Measurements from ENCODE around the gene SYT17. TPM values are rescaled to one million over a fixed set of nuclear protein-coding genes. Genes with fewer than 3 reads are reported as not detected.

Gene SYT17
- 3.4 and 3.9 TPM in 2 replicates for polyA plus RNA-seq (2013)

DNA sequence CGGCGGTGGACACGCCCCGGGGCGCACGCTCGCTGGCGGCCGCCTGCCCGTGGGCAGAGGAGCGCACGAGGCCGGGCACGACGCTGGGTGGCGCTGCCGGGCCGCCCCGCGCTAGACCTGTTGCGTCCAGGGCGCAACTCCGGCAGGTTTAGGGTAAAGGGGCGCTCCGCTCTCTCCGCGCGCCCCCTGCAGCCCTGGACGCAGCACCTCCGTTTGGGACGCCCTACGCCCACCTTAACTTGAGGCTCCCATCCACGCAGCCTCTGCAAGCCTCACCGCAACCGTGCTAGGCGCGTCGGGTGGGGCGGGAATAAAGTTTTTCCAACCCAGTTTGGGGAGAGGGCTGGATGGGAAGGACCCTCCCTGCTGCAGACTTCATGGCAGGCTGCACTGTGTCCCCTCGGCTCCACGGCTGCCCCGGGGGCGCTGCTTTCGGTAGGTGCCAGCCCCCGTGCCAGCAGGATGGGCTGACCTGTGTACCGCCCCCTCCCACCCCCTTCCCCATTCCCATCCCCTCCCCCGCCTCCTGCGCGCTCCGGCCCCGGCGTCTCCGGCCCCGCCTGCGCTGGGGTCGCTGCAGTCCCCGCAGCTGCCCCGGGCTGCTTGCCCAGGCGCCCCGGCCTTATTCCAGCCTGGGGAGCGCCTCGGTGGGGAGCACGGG lies at the start of gene SYT17:
SYT17 (plus strand) TSS at position 531 of the 661 bp plus-strand sequence. CDS start 407 bp downstream, outside the sequence.
- Histone ChIP-seq H3K4ac (ENCODE audit: low read depth, low read length) (peak within 1 kb of the TSS; percentile 44), H3K36me3 (ENCODE audit: control insufficient read depth in 1 of 2, insufficient read depth in 2 of 2, low read length in 2 of 2) (no peaks in the 10 kb centered on the region), H3K27me3 (ENCODE audit: insufficient read depth, low read length) (peaks cover 5% of the 10 kb centered on the region), H3K4me3 (ENCODE audit: low read depth, low read length) (peak within 1 kb of the TSS; percentile 63), H3K9ac (ENCODE audit: low read length) (no peak within 1 kb of the TSS), H2BK12ac (ENCODE audit: low read length) (no peak within 1 kb of the TSS), H2BK120ac (ENCODE audit: insufficient read depth, low read length, poor library complexity) (peak within 1 kb of the TSS; percentile 73), H3K9me3 (ENCODE audit: insufficient read depth, low read depth, low read length) (peaks cover 6% of the 10 kb centered on the region), H2BK5ac (ENCODE audit: low read depth, low read length, poor library complexity) (no peak within 1 kb of the TSS), H3K4me1 (ENCODE audit: control insufficient read depth in 1 of 2, insufficient read depth in 2 of 2, low read length in 2 of 2) (peaks cover 2 to 13% of the 10 kb centered on the region in 2 experiments), H3K79me1 (ENCODE audit: low read length) (peaks cover 7% of the 10 kb centered on the region), H2AK5ac (ENCODE audit: low read length) (no peak within 1 kb of the TSS), H4K8ac (ENCODE audit: low read depth, low read length) (peak within 1 kb of the TSS; percentile 55), H3K23ac (ENCODE audit: low read length) (no peak within 1 kb of the TSS), H3K4me2 (ENCODE audit: low read length) (peak within 1 kb of the TSS; percentile 96), H4K91ac (ENCODE audit: low read depth, low read length) (peak within 1 kb of the TSS; percentile 59), H3K27ac (ENCODE audit: low read depth, low read length) (no peak within 1 kb of the TSS), H3K18ac (ENCODE audit: low read length) (peak within 1 kb of the TSS; percentile 52), H4K12ac (ENCODE audit: low read depth, low read length) (peak within 1 kb of the TSS; percentile 74), H3K79me2 (ENCODE audit: control insufficient read depth, insufficient read depth, low read length, poor library complexity) (peaks cover 5% of the 10 kb centered on the region), H2AFZ (ENCODE audit: insufficient read depth, low read length, poor library complexity) (peak within 1 kb of the TSS; percentile 86), H3K14ac (ENCODE audit: low read length) (peak within 1 kb of the TSS; percentile 62)
- peak; percentile 76 to 85 for DNase-seq
- WGBS (ENCODE audit: extremely low coverage, insufficient coverage, insufficient read length), result no CpG with 5 or more reads among the region's 63 CpGs

DNA sequence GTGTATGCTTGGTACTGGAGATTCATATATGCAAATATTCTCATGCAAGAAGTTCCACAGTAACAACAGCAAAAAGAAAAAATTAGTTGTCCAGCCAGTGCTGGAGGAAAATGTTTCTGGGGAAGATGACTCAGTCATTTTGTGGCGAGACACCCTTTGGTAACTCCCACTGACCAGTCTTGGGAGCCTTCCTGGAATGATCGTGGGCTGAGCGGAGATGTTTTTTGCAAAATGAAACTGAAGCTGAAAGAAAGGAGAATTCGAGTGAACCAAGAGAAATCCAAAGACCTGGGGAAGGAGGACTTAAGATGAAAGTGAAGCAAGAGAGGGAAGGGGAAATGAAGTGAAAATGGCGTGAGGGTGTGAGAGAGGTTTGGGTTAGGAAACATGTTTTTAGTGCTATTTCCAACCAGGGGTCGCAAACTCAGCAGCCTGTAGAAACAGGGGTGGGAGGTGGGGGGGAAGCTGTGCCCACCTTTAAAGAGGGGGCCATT lies 49.1 kb upstream of the SYT17 start:
- Histone ChIP-seq H3K4ac (ENCODE audit: low read depth, low read length) (no peak overlapping the region), H3K9ac (ENCODE audit: low read length) (no peak overlapping the region), H3K4me1 (ENCODE audit: control insufficient read depth in 1 of 2, insufficient read depth in 2 of 2, low read length in 2 of 2) (peaks cover 22 to 37% of the 10 kb centered on the region in 2 experiments), H2BK5ac (ENCODE audit: low read depth, low read length, poor library complexity) (no peak overlapping the region), H2BK12ac (ENCODE audit: low read length) (no peak overlapping the region), H3K18ac (ENCODE audit: low read length) (no peak overlapping the region), H3K27me3 (ENCODE audit: insufficient read depth, low read length) (no peaks in the 10 kb centered on the region), H3K4me2 (ENCODE audit: low read length) (peak overlapping the region; percentile 15), H2BK120ac (ENCODE audit: insufficient read depth, low read length, poor library complexity) (peak overlapping the region; percentile 13), H3K79me1 (ENCODE audit: low read length) (peaks cover 11% of the 10 kb centered on the region), H4K8ac (ENCODE audit: low read depth, low read length) (no peak overlapping the region), H3K9me3 (ENCODE audit: insufficient read depth, low read depth, low read length) (peaks cover 3% of the 10 kb centered on the region), H2AK5ac (ENCODE audit: low read length) (no peak overlapping the region), H4K91ac (ENCODE audit: low read depth, low read length) (peak overlapping the region; percentile 60), H3K27ac (ENCODE audit: low read depth, low read length) (peak overlapping the region; percentile 59), H3K4me3 (ENCODE audit: low read depth, low read length) (no peak overlapping the region), H3K14ac (ENCODE audit: low read length) (no peak overlapping the region), H3K79me2 (ENCODE audit: control insufficient read depth, insufficient read depth, low read length, poor library complexity) (peaks cover 16% of the 10 kb centered on the region), H3K23ac (ENCODE audit: low read length) (no peak overlapping the region), H4K12ac (ENCODE audit: low read depth, low read length) (no peak overlapping the region), H2AFZ (ENCODE audit: insufficient read depth, low read length, poor library complexity) (no peak overlapping the region), H3K36me3 (ENCODE audit: control insufficient read depth in 1 of 2, insufficient read depth in 2 of 2, low read length in 2 of 2) (peaks cover 15 to 18% of the 10 kb centered on the region in 2 experiments)
- 100% methylated on average over 1 of the region's 6 CpGs for WGBS (ENCODE audit: extremely low coverage, insufficient coverage, insufficient read length)
- DNase-seq, result peak; percentile 76 to 85

DNA sequence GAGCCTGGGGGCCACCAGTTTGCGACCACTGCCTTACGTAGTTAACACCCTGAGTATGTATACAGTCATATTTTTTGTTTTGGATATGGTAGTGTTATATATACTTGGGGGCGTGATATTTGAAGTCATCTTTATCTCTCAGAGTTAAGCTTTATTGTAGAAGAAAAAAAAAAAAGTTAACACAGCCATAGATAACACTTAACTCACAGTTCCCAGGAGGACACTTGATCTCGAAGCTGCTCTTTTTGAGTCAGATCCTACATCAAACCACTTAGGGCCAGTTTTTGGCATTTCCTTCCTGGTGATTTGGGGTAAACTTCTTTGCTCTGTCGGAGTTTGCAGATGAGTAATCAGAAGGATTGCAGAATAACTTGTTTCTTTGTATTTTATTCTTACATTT lies 48.5 kb upstream of the SYT17 start:
- H4K91ac ChIP-seq (ENCODE audit: low read depth, low read length), result peak overlapping the region; percentile 60
- no peak overlapping the region for H2BK5ac ChIP-seq (ENCODE audit: low read depth, low read length, poor library complexity)
- H3K23ac ChIP-seq (ENCODE audit: low read length), result no peak overlapping the region
- H2BK120ac ChIP-seq (ENCODE audit: insufficient read depth, low read length, poor library complexity), result no peak overlapping the region
- H3K9ac ChIP-seq (ENCODE audit: low read length), result no peak overlapping the region
- peaks cover 3% of the 10 kb centered on the region for H3K9me3 ChIP-seq (ENCODE audit: insufficient read depth, low read depth, low read length)
- no peak overlapping the region for H2AFZ ChIP-seq (ENCODE audit: insufficient read depth, low read length, poor library complexity)
- peaks cover 15 to 18% of the 10 kb centered on the region in 2 experiments for H3K36me3 ChIP-seq (ENCODE audit: control insufficient read depth in 1 of 2, insufficient read depth in 2 of 2, low read length in 2 of 2)
- H3K4me3 ChIP-seq (ENCODE audit: low read depth, low read length), result no peak overlapping the region
- no peak overlapping the region for H4K8ac ChIP-seq (ENCODE audit: low read depth, low read length)
- peaks cover 19 to 35% of the 10 kb centered on the region in 2 experiments for H3K4me1 ChIP-seq (ENCODE audit: control insufficient read depth in 1 of 2, insufficient read depth in 2 of 2, low read length in 2 of 2)
- H3K79me1 ChIP-seq (ENCODE audit: low read length), result peaks cover 5% of the 10 kb centered on the region
- H3K4ac ChIP-seq (ENCODE audit: low read depth, low read length), result no peak overlapping the region
- no peak overlapping the region for H3K18ac ChIP-seq (ENCODE audit: low read length)
- no peak overlapping the region for H4K12ac ChIP-seq (ENCODE audit: low read depth, low read length)
- H3K14ac ChIP-seq (ENCODE audit: low read length), result no peak overlapping the region
- no peak overlapping the region for H2BK12ac ChIP-seq (ENCODE audit: low read length)
- H3K27me3 ChIP-seq (ENCODE audit: insufficient read depth, low read length), result no peaks in the 10 kb centered on the region
- WGBS (ENCODE audit: extremely low coverage, insufficient coverage, insufficient read length), result no CpG with 5 or more reads among the region's 5 CpGs
- no peak overlapping the region for H2AK5ac ChIP-seq (ENCODE audit: low read length)
- H3K79me2 ChIP-seq (ENCODE audit: control insufficient read depth, insufficient read depth, low read length, poor library complexity), result peaks cover 10% of the 10 kb centered on the region
- H3K4me2 ChIP-seq (ENCODE audit: low read length), result no peak overlapping the region
- peak overlapping the region; percentile 6 for H3K27ac ChIP-seq (ENCODE audit: low read depth, low read length)
- peak in 1 of 2 donors; percentile 32 for DNase-seq

- Histone ChIP-seq H3K27ac (ENCODE audit: low read depth, low read length) (no peak overlapping the region), H4K91ac (ENCODE audit: low read depth, low read length) (no peak overlapping the region), H4K8ac (ENCODE audit: low read depth, low read length) (no peak overlapping the region), H3K4ac (ENCODE audit: low read depth, low read length) (no peak overlapping the region), H2BK12ac (ENCODE audit: low read length) (no peak overlapping the region), H3K9ac (ENCODE audit: low read length) (no peak overlapping the region), H3K23ac (ENCODE audit: low read length) (no peak overlapping the region), H3K27me3 (ENCODE audit: insufficient read depth, low read length) (no peaks in the 10 kb centered on the region), H3K18ac (ENCODE audit: low read length) (no peak overlapping the region), H3K4me2 (ENCODE audit: low read length) (no peak overlapping the region), H2AFZ (ENCODE audit: insufficient read depth, low read length, poor library complexity) (no peak overlapping the region), H2BK5ac (ENCODE audit: low read depth, low read length, poor library complexity) (no peak overlapping the region), H4K12ac (ENCODE audit: low read depth, low read length) (no peak overlapping the region), H3K79me2 (ENCODE audit: control insufficient read depth, insufficient read depth, low read length, poor library complexity) (no peaks in the 10 kb centered on the region), H3K14ac (ENCODE audit: low read length) (no peak overlapping the region), H3K79me1 (ENCODE audit: low read length) (peaks cover 4% of the 10 kb centered on the region), H3K9me3 (ENCODE audit: insufficient read depth, low read depth, low read length) (no peaks in the 10 kb centered on the region), H2AK5ac (ENCODE audit: low read length) (no peak overlapping the region), H3K4me3 (ENCODE audit: low read depth, low read length) (no peak overlapping the region), H3K4me1 (ENCODE audit: control insufficient read depth in 1 of 2, insufficient read depth in 2 of 2, low read length in 2 of 2) (peaks cover 0 to 13% of the 10 kb centered on the region in 2 experiments), H2BK120ac (ENCODE audit: insufficient read depth, low read length, poor library complexity) (no peak overlapping the region), H3K36me3 (ENCODE audit: control insufficient read depth in 1 of 2, insufficient read depth in 2 of 2, low read length in 2 of 2) (peaks cover 5% of the 10 kb centered on the region in 2 experiments)
- no CpG with 5 or more reads among the region's 6 CpGs for WGBS (ENCODE audit: extremely low coverage, insufficient coverage, insufficient read length)
- DNase-seq, result no peak
Observed at GRCh38 chr16:19123535-19124178, 44.4 kb upstream of the SYT17 start.

Data from trophoblast cell (in vitro differentiated cells and primary cell).